SK-N-SH (cell line): Measurements from ENCODE around the gene SZRD1. TPM values are rescaled to one million over a fixed set of nuclear protein-coding genes. Genes with fewer than 3 reads are reported as not detected.
A peak's percentile ranks its signal among the peaks of the same experiment; 100 is the strongest.

Experiments used
- CTCF ChIA-PET: fragments of 300-600, 350-600 bp; formaldehyde crosslinking; extraction: SDS; loops from one replicate; lab custom pipeline; 2021; lab: Yijun Ruan, JAX
- POLR2A ChIA-PET: fragments of 350-600 bp; sonication (Branson Sonifier 250); formaldehyde crosslinking; extraction: SDS; loops from one replicate; lab custom pipeline; 2020; ENCODE audit warnings: antibody characterized with exemption, inconsistent platforms; lab: Yijun Ruan, JAX
- DNase-seq: peaks from one replicate; pipeline ENCODE4 v3.0.0; 2012
- H2AFZ ChIP-seq: fragments of 200-600 bp; sonication (generic); 2 replicates; pipeline ENCODE4 v1.8.1; 2016; ENCODE audit warnings: antibody characterized with exemption, mild to moderate bottlenecking, low read depth
- H3F3A ChIP-seq: fragments of 200-600 bp; sonication (generic); replicated peaks from 2 replicates; pipeline ENCODE3; 2016; ENCODE audit warnings: antibody characterized with exemption, mild to moderate bottlenecking; ENCODE audit not compliant: insufficient read depth
- H3K27ac ChIP-seq, 2 experiments: fragments of 200-500 bp in 1 of 2; fragments of 200-600 bp in 1 of 2; sonication (Bioruptor generic) in 1 of 2; sonication (generic), shearing (Covaris generic) in 1 of 2; 2 replicates each; pipeline versions ENCODE4 v1.5.1 to v1.6.1; 2014 to 2016; ENCODE audit warnings: low read depth in 2 of 2, inconsistent platforms in 1 of 2, low read length in 1 of 2, mild to moderate bottlenecking in 1 of 2, mixed read lengths in 1 of 2
- H3K27me3 ChIP-seq: fragments of 200-600 bp; sonication (generic), shearing (Covaris generic); 2 replicates; pipeline ENCODE4 v1.6.1; 2016; ENCODE audit warnings: mixed run types; ENCODE audit not compliant: insufficient read depth
- H3K36me3 ChIP-seq, 2 experiments: fragments of 200-500 bp in 1 of 2; fragments of 200-600 bp in 1 of 2; sonication (Bioruptor generic) in 1 of 2; sonication (generic) in 1 of 2; replicated peaks in 1 of 2; 2 replicates each; pipeline versions ENCODE3 to v1.5.1; 2014 to 2016; ENCODE audit warnings: low read length in 1 of 2, mild to moderate bottlenecking in 1 of 2; ENCODE audit not compliant: insufficient read depth in 2 of 2, control insufficient read depth in 1 of 2
- H3K4me1 ChIP-seq, 2 experiments: fragments of 200-500 bp in 1 of 2; fragments of 200-600 bp in 1 of 2; sonication (Bioruptor generic) in 1 of 2; sonication (generic), shearing (Covaris generic) in 1 of 2; 2 replicates each; pipeline versions ENCODE4 v1.5.1 to v1.6.1; 2014 to 2016; ENCODE audit warnings: low read depth in 1 of 2, low read length in 1 of 2, mixed run types in 1 of 2; ENCODE audit not compliant: insufficient read depth in 2 of 2, control insufficient read depth in 1 of 2
- H3K4me2 ChIP-seq: fragments of 200-600 bp; sonication (generic), shearing (Covaris generic); 2 replicates; pipeline ENCODE4 v1.6.1; 2017; ENCODE audit warnings: mixed run types
- H3K4me3 ChIP-seq, 2 experiments: fragments of 200-500 bp in 1 of 2; fragments of 200-600 bp in 1 of 2; sonication (Bioruptor generic) in 1 of 2; sonication (generic), shearing (Covaris generic) in 1 of 2; 2 replicates each; pipeline versions ENCODE4 v1.5.1 to v1.8.1; 2014 to 2016; ENCODE audit warnings: low read depth in 2 of 2, inconsistent platforms in 1 of 2, low read length in 1 of 2, mild to moderate bottlenecking in 1 of 2, mixed read lengths in 1 of 2, moderate library complexity in 1 of 2
- H3K79me2 ChIP-seq: fragments of 200-600 bp; sonication (generic); 2 replicates; pipeline ENCODE4 v1.8.1; 2017; ENCODE audit warnings: mild to moderate bottlenecking; ENCODE audit not compliant: insufficient read depth
- H3K9ac ChIP-seq: fragments of 200-600 bp; sonication (generic); 2 replicates; pipeline ENCODE4 v1.6.1; 2017; ENCODE audit warnings: mixed run types
- H3K9me2 ChIP-seq: fragments of 200-600 bp; sonication (generic); 2 replicates; pipeline ENCODE4 v1.6.1; 2017; ENCODE audit warnings: mixed run types
- H3K9me3 ChIP-seq: fragments of 200-600 bp; sonication (generic); 2 replicates; pipeline ENCODE4 v1.6.1; 2017; ENCODE audit warnings: mixed run types, mild to moderate bottlenecking, moderate library complexity
- H4K20me1 ChIP-seq: fragments of 200-600 bp; sonication (generic); 2 replicates; pipeline ENCODE4 v1.6.1; 2017; ENCODE audit warnings: mild to moderate bottlenecking, mixed run types; ENCODE audit not compliant: insufficient read depth
- CHD2 ChIP-seq: fragments of 150-350 bp; IDR thresholded peaks from 2 replicates; pipeline ENCODE4 v1.6.1; 2018; ENCODE audit warnings: low read length; ENCODE audit not compliant: partially characterized antibody
- CTCF ChIP-seq: fragments of 200-600 bp; sonication (generic); IDR thresholded peaks from 2 replicates; pipeline ENCODE4 v1.6.1; 2017; ENCODE audit warnings: antibody characterized with exemption, mild to moderate bottlenecking, moderate library complexity
- ELF1 ChIP-seq: IDR thresholded peaks from 2 replicates; pipeline ENCODE4 v1.4.0; 2012
- EZH2phosphoT487 ChIP-seq: fragments of 200-600 bp; sonication (generic); IDR thresholded peaks from 2 replicates; pipeline ENCODE4 v1.6.1; 2017; ENCODE audit warnings: low read depth, mixed run types, mild to moderate bottlenecking, antibody characterized with exemption, moderate library complexity, borderline replicate concordance
- FOSL2 ChIP-seq: IDR thresholded peaks from 2 replicates; pipeline ENCODE4 v1.4.0; 2012; ENCODE audit warnings: low read depth, mild to moderate bottlenecking, moderate library complexity, borderline replicate concordance
- GATA2 ChIP-seq: sonication (generic); formaldehyde crosslinking; IDR thresholded peaks from 2 replicates; pipeline ENCODE4 v1.5.0; 2020; ENCODE audit warnings: mild to moderate bottlenecking, missing genetic modification reagents
- IRF3 ChIP-seq: fragments of 150-350 bp; IDR thresholded peaks from 2 replicates; pipeline ENCODE4 v1.6.1; 2016; ENCODE audit warnings: mild to moderate bottlenecking, low read depth, low read length
- JUND ChIP-seq: IDR thresholded peaks from 2 replicates; pipeline ENCODE4 v1.4.0; 2012
- MAX ChIP-seq: IDR thresholded peaks from 2 replicates; pipeline ENCODE4 v1.4.0; 2012; ENCODE audit warnings: low read depth
- NFIC ChIP-seq: IDR thresholded peaks from 2 replicates; pipeline ENCODE4 v1.4.0; 2012; ENCODE audit warnings: borderline replicate concordance
- NRF1 ChIP-seq: IDR thresholded peaks from 2 replicates; pipeline ENCODE4 v1.6.1; 2012; ENCODE audit warnings: low read depth, mild to moderate bottlenecking, low read length
- PBX3 ChIP-seq: IDR thresholded peaks from 2 replicates; pipeline ENCODE4; 2012
- POLR2AphosphoS5 ChIP-seq: IDR thresholded peaks from 2 replicates; pipeline ENCODE4 v1.6.1; 2012; ENCODE audit warnings: low read depth, low read length
- RAD21 ChIP-seq: IDR thresholded peaks from 2 replicates; pipeline ENCODE4 v1.6.1; 2012; ENCODE audit warnings: mild to moderate bottlenecking, low read length
- RXRA ChIP-seq: IDR thresholded peaks from 2 replicates; pipeline ENCODE4 v1.4.0; 2012; ENCODE audit warnings: low read depth, mild to moderate bottlenecking, borderline replicate concordance
- SMC3 ChIP-seq: IDR thresholded peaks from 2 replicates; pipeline ENCODE4 v1.6.1; 2012; ENCODE audit warnings: low read depth, low read length, improper control_type of control experiment
- TAF1 ChIP-seq: IDR thresholded peaks from 2 replicates; pipeline ENCODE4 v1.6.1; 2012; ENCODE audit warnings: low read depth, mild to moderate bottlenecking, low read length, moderate library complexity, borderline replicate concordance
- TCF12 ChIP-seq: IDR thresholded peaks from 2 replicates; pipeline ENCODE4 v1.4.0; 2012
- TEAD4 ChIP-seq: IDR thresholded peaks from 2 replicates; pipeline ENCODE4 v1.4.0; 2012; ENCODE audit warnings: mild to moderate bottlenecking, borderline replicate concordance; ENCODE audit not compliant: insufficient read depth
- USF1 ChIP-seq: IDR thresholded peaks from 2 replicates; pipeline ENCODE4 v1.4.0; 2012; ENCODE audit warnings: low read depth, borderline replicate concordance
- USF2 ChIP-seq: fragments of 150-350 bp; IDR thresholded peaks from 2 replicates; pipeline ENCODE4 v1.6.1; 2017; ENCODE audit warnings: antibody characterized with exemption, low read length, low read depth, borderline replicate concordance
- YY1 ChIP-seq: IDR thresholded peaks from 2 replicates; pipeline ENCODE4 v1.4.0; 2012; ENCODE audit warnings: low read depth, mild to moderate bottlenecking
- WGBS: methylation state at CpG from one replicate; pipeline ENCODE4 v1.1.6; 2017; ENCODE audit warnings: low lambda C conversion rate; 5-methylcytosine and 5-hydroxymethylcytosine counted together
- polyA plus RNA-seq, 3 experiments: library from polyadenylated mRNA; depleted of rRNA; stranded (reverse); fragments of >200 nt; gene quantifications; 2 replicates each; pipeline ENCODE4 v1.2.3, GENCODE V29; 2012

The SZRD1 gene
- polyA plus RNA-seq, 1 of the 3 experiments (the other 2 are of a cell fraction), result 119 TPM

GRCh38 chr1:16348414-16349182, 18.4 kb upstream of the SZRD1 start:
- Histone ChIP-seq H3K36me3 (no peaks in the 10 kb centered on the region), H3K79me2 (peaks cover 86% of the 10 kb centered on the region), H3K4me2 (no peak overlapping the region), H3K27ac (peak overlapping the region in 1 of 2 experiments; percentile 72; a peak in 2 of 4 replicates), H2AFZ (no peak overlapping the region), H3K9ac (no peak overlapping the region), H3F3A (peaks cover 11% of the 10 kb centered on the region), H3K4me3 (no peak overlapping the region), H4K20me1 (peaks cover 50% of the 10 kb centered on the region), H3K4me1 (peaks cover 6 to 18% of the 10 kb centered on the region in 2 experiments; a peak in 3 of 4 replicates), H3K9me2 (no peaks in the 10 kb centered on the region), H3K27me3 (no peaks in the 10 kb centered on the region), H3K9me3 (no peaks in the 10 kb centered on the region)
- 97% methylated on average over 14 of the region's 14 CpGs for WGBS
- TF ChIP-seq JUND, result no peak
- no peak for TF ChIP-seq GATA2
- no peak for TF ChIP-seq TEAD4
- no peak for TF ChIP-seq MAX
- TF ChIP-seq TAF1, result no peak
- peak; percentile 34; the same call in 1 of the 2 replicates for TF ChIP-seq FOSL2
- 0 out of 2 replicates have a peak, but pooled peaks have one; percentile 7 for TF ChIP-seq TCF12
- DNase-seq, result no peak
- ChIA-PET CTCF (interaction anchor here (0.7 kb wide), 1 partner anchor 11 kb away, joined by 3 read pairs; no protein-coding TSS in a partner anchor), POLR2A (no interaction called here)

- TF ChIP-seq GATA2, result no peak
- no peak for TF ChIP-seq CTCF
- TF ChIP-seq YY1, result no peak
- no peak for TF ChIP-seq EZH2phosphoT487
- no peak for TF ChIP-seq RAD21
- no peak for TF ChIP-seq PBX3
- no peak for TF ChIP-seq NFIC
- TF ChIP-seq SMC3, result no peak
- no peak for TF ChIP-seq RXRA
- TF ChIP-seq NRF1, result no peak
- TF ChIP-seq USF1, result no peak
- TF ChIP-seq POLR2AphosphoS5, result no peak
- no peak for TF ChIP-seq ELF1
- no peak for TF ChIP-seq CHD2
- no peak for TF ChIP-seq IRF3
- TF ChIP-seq USF2, result no peak
- TF ChIP-seq, all 33 proteins: peak for 0
- DNase-seq, result no peak
- H2AFZ ChIP-seq, result no peak overlapping the region
- no peaks in the 10 kb centered on the region for H3K9me3 ChIP-seq
- peaks cover 6 to 18% of the 10 kb centered on the region in 2 experiments; a peak in 3 of 4 replicates for H3K4me1 ChIP-seq
- H3K36me3 ChIP-seq, result no peaks in the 10 kb centered on the region
- peaks cover 73% of the 10 kb centered on the region for H3K79me2 ChIP-seq
- 81% methylated on average over 2 of the region's 2 CpGs for WGBS
- H3F3A ChIP-seq, result peaks cover 11% of the 10 kb centered on the region
- H3K27me3 ChIP-seq, result no peaks in the 10 kb centered on the region
- ChIA-PET CTCF (interaction anchor here (1.0 to 2.5 kb wide), 4 partner anchors 13 to 277 kb away, joined by 3 to 7 read pairs (median 5); partner anchors contain the start of gene FAM131C), POLR2A (no interaction called here)
- H3K9me2 ChIP-seq, result no peaks in the 10 kb centered on the region
- no peak overlapping the region for H3K9ac ChIP-seq
- no peak overlapping the region; a peak in 1 of 4 replicates for H3K4me3 ChIP-seq
- H3K4me2 ChIP-seq, result 0 out of 2 replicates have a peak overlapping the region, but pooled peaks have one; percentile 29
- H4K20me1 ChIP-seq, result peaks cover 46% of the 10 kb centered on the region
- H3K27ac ChIP-seq, result peak overlapping the region in 1 of 2 experiments; percentile 72; a peak in 2 of 4 replicates
Observed at GRCh38 chr1:16349847-16350406, 17.1 kb upstream of the SZRD1 start.
